HFF-Myc (cell line): ENCODE data around the gene SLC25A48.

Experiments
- DNase-seq: peaks from one replicate; pipeline ENCODE4 v3.0.0-alpha.2; 2011; ENCODE audit warnings: low read depth; ENCODE audit errors: extremely low read depth
- H3K4me3 ChIP-seq: replicated peaks from 2 replicates; pipeline ENCODE4 v1.5.1; 2011; ENCODE audit warnings: low read depth, mild to moderate bottlenecking, control low read depth, low read length
- CTCF ChIP-seq: IDR thresholded peaks from 2 replicates; pipeline ENCODE4 v1.5.1; 2012; ENCODE audit warnings: mild to moderate bottlenecking, low read depth, low read length, control low read depth; ENCODE audit errors: missing control alignments

SLC25A48 gene

GRCh38 chr5:135894789-135895188, 60.3 kb downstream of the SLC25A48 start:
- DNase-seq = no peak
- no peak overlapping the region for H3K4me3 ChIP-seq
- no peak for TF ChIP-seq CTCF

GRCh38 chr5:135895474-135896006, 61.1 kb downstream of the SLC25A48 start, which contains the start of gene IL9:
Gene IL9, minus strand, starts transcription at chr5:135895841. Its CDS starts 25 bp downstream, at chr5:135895816.
- no peak for DNase-seq
- no peak for TF ChIP-seq CTCF
- H3K4me3 ChIP-seq = no peak within 1 kb of the TSS

GRCh38 chr5:135898651-135899050, 64.2 kb downstream of the SLC25A48 start:
- no peak for DNase-seq
- no peak for TF ChIP-seq CTCF
- H3K4me3 ChIP-seq = no peak overlapping the region

GRCh38 chr5:135900276-135900675, 65.8 kb downstream of the SLC25A48 start:
- no peak overlapping the region for H3K4me3 ChIP-seq
- DNase-seq = no peak
- no peak for TF ChIP-seq CTCF

GRCh38 chr5:135901633-135902032, 67.2 kb downstream of the SLC25A48 start:
- H3K4me3 ChIP-seq = no peak overlapping the region
- no peak for TF ChIP-seq CTCF
- DNase-seq = no peak

GRCh38 chr5:135905144-135905543, 70.7 kb downstream of the SLC25A48 start:
- TF ChIP-seq CTCF = no peak
- no peak overlapping the region for H3K4me3 ChIP-seq
- no peak for DNase-seq

- TF ChIP-seq CTCF = no peak
- no peak overlapping the region for H3K4me3 ChIP-seq
- no peak for DNase-seq
These were observed 79.5 kb downstream of the SLC25A48 start for GRCh38 chr5:135913713-135914626.
